ENCODE measurements around the gene PRXL2A.

GRCh38 chr10:80465451-80465835, 57.1 kb downstream of the PRXL2A start:
- TF ChIP-seq CTCF (tag by site-specific recombination; IDR thresholded peaks at IDR 0.05) (no peak), TCF7L2 (IDR thresholded peaks at IDR 0.05; ENCODE audit: borderline replicate concordance, low read depth, low read length) (no peak), ZFHX2 (tag by site-specific recombination; conservative IDR thresholded peaks at IDR 0.05) (no peak), ZNF121 (tag by site-specific recombination; IDR thresholded peaks at IDR 0.05) (no peak), ZNF223 (tag by site-specific recombination; IDR thresholded peaks at IDR 0.05) (no peak), OSR2 (tag by site-specific recombination; IDR thresholded peaks at IDR 0.05) (no peak), ZBTB48 (tag by site-specific recombination; IDR thresholded peaks at IDR 0.05) (no peak)
